Effector memory CD4-positive, alpha-beta T cell (primary cell): Measurements from ENCODE around the gene GRIP1.

Experiments used
- DNase-seq, 3 donors: peaks; one replicate each; pipeline ENCODE4 v3.0.0-alpha.2; 2020
- H3K27ac ChIP-seq: 2 replicates; pipeline ENCODE4 v1.7.0; 2013; ENCODE audit warnings: mild to moderate bottlenecking, low read length, moderate library complexity; ENCODE audit not compliant: insufficient read depth, poor library complexity, severe bottlenecking
- H3K27me3 ChIP-seq: replicated peaks from 2 replicates; pipeline ENCODE4 v1.7.0; 2013; ENCODE audit warnings: mild to moderate bottlenecking, low read length; ENCODE audit not compliant: insufficient read depth, control insufficient read depth, poor library complexity, severe bottlenecking
- H3K36me3 ChIP-seq: 2 replicates; pipeline ENCODE4 v1.7.0; 2013; ENCODE audit warnings: mild to moderate bottlenecking, low read length, moderate library complexity; ENCODE audit not compliant: control insufficient read depth, insufficient read depth
- H3K4me1 ChIP-seq: 2 replicates; pipeline ENCODE4 v1.7.0; 2013; ENCODE audit warnings: low read length, mild to moderate bottlenecking; ENCODE audit not compliant: control insufficient read depth, insufficient read depth, poor library complexity, severe bottlenecking
- H3K4me3 ChIP-seq: 2 replicates; pipeline ENCODE4 v1.7.0; 2013; ENCODE audit warnings: low read length, low read depth, mild to moderate bottlenecking; ENCODE audit not compliant: insufficient read depth, poor library complexity, severe bottlenecking
- H3K9me3 ChIP-seq: 2 replicates; pipeline ENCODE4 v1.7.0; 2013; ENCODE audit warnings: mild to moderate bottlenecking, low read length, moderate library complexity; ENCODE audit not compliant: control insufficient read depth

Gene GRIP1

GRCh38 chr12:66713984-66714383, 35.1 kb upstream of the GRIP1 start:
- H3K27ac ChIP-seq = no peak overlapping the region
- no peaks in the 10 kb centered on the region for H3K36me3 ChIP-seq
- no peaks in the 10 kb centered on the region for H3K4me1 ChIP-seq
- DNase-seq = no peak
- no peaks in the 10 kb centered on the region for H3K9me3 ChIP-seq
- H3K27me3 ChIP-seq = no peaks in the 10 kb centered on the region
- H3K4me3 ChIP-seq = peak overlapping the region; percentile 12

GRCh38 chr12:66709893-66710292, 31.0 kb upstream of the GRIP1 start:
- no peak overlapping the region for H3K27ac ChIP-seq
- H3K9me3 ChIP-seq = no peaks in the 10 kb centered on the region
- H3K4me3 ChIP-seq = no peak overlapping the region
- H3K4me1 ChIP-seq = no peaks in the 10 kb centered on the region
- no peak for DNase-seq
- H3K36me3 ChIP-seq = no peaks in the 10 kb centered on the region
- H3K27me3 ChIP-seq = no peaks in the 10 kb centered on the region

- H3K4me3 ChIP-seq = no peak overlapping the region
- no peaks in the 10 kb centered on the region for H3K36me3 ChIP-seq
- no peak for DNase-seq
- H3K4me1 ChIP-seq = no peaks in the 10 kb centered on the region
- no peaks in the 10 kb centered on the region for H3K9me3 ChIP-seq
- no peak overlapping the region for H3K27ac ChIP-seq
- no peaks in the 10 kb centered on the region for H3K27me3 ChIP-seq
Measured at GRCh38 chr12:66709457-66709773, 30.5 kb upstream of the GRIP1 start.

GRCh38 chr12:66708704-66709456, 30.0 kb upstream of the GRIP1 start:
- H3K27me3 ChIP-seq = no peaks in the 10 kb centered on the region
- DNase-seq = no peak
- no peaks in the 10 kb centered on the region for H3K4me1 ChIP-seq
- H3K9me3 ChIP-seq = no peaks in the 10 kb centered on the region
- no peak overlapping the region for H3K27ac ChIP-seq
- H3K4me3 ChIP-seq = no peak overlapping the region
- no peaks in the 10 kb centered on the region for H3K36me3 ChIP-seq

- no peak overlapping the region for H3K4me3 ChIP-seq
- no peaks in the 10 kb centered on the region for H3K9me3 ChIP-seq
- DNase-seq = no peak
Measured at GRCh38 chr12:66707002-66707697, 28.3 kb upstream of the GRIP1 start.

GRCh38 chr12:66699738-66700482, 21.0 kb upstream of the GRIP1 start:
- H3K4me1 ChIP-seq = no peaks in the 10 kb centered on the region
- no peak for DNase-seq
- H3K9me3 ChIP-seq = no peaks in the 10 kb centered on the region
- H3K36me3 ChIP-seq = no peaks in the 10 kb centered on the region
- H3K4me3 ChIP-seq = no peak overlapping the region
- no peak overlapping the region for H3K27ac ChIP-seq
- peaks cover 5% of the 10 kb centered on the region for H3K27me3 ChIP-seq

More at GRCh38 chr12:66707002-66707697, 28.3 kb upstream of the GRIP1 start:
- no peaks in the 10 kb centered on the region for H3K4me1 ChIP-seq
- H3K27me3 ChIP-seq = no peaks in the 10 kb centered on the region
- H3K36me3 ChIP-seq = no peaks in the 10 kb centered on the region
- no peak overlapping the region for H3K27ac ChIP-seq

GRCh38 chr12:66698558-66698957, 19.7 kb upstream of the GRIP1 start:
- H3K9me3 ChIP-seq = no peaks in the 10 kb centered on the region
- no peak overlapping the region for H3K4me3 ChIP-seq
- no peaks in the 10 kb centered on the region for H3K36me3 ChIP-seq
- DNase-seq = no peak
- H3K27me3 ChIP-seq = peaks cover 5% of the 10 kb centered on the region
- no peaks in the 10 kb centered on the region for H3K4me1 ChIP-seq
- H3K27ac ChIP-seq = no peak overlapping the region

- Histone ChIP-seq H3K4me1 (no peaks in the 10 kb centered on the region), H3K27me3 (peaks cover 5% of the 10 kb centered on the region), H3K36me3 (no peaks in the 10 kb centered on the region), H3K4me3 (no peak overlapping the region), H3K9me3 (no peaks in the 10 kb centered on the region), H3K27ac (no peak overlapping the region)
- no peak for DNase-seq
Measured at GRCh38 chr12:66697404-66697803, 18.5 kb upstream of the GRIP1 start.

GRCh38 chr12:66694666-66695613, 16.1 kb upstream of the GRIP1 start:
- no peaks in the 10 kb centered on the region for H3K36me3 ChIP-seq
- H3K4me1 ChIP-seq = no peaks in the 10 kb centered on the region
- H3K27me3 ChIP-seq = no peaks in the 10 kb centered on the region
- no peak overlapping the region for H3K27ac ChIP-seq
- H3K9me3 ChIP-seq = no peaks in the 10 kb centered on the region
- H3K4me3 ChIP-seq = no peak overlapping the region
- no peak for DNase-seq
